Left renal cortex interstitium (tissue), 4 donors: Measurements from ENCODE around the gene RHOT2. TPM values are rescaled to one million over a fixed set of nuclear protein-coding genes. Genes with fewer than 3 reads are reported as not detected.

Experiments used
- DNase-seq, 4 donors: peaks; one replicate each; pipeline ENCODE4 v3.0.0-alpha.2; 2013; ENCODE audit warnings: low read depth in 4 of 4, low spot score in 2 of 4, missing footprints in 1 of 4
- polyA plus RNA-seq, 4 donors: library from polyadenylated mRNA; unstranded; fragments of 120-200 nt; gene quantifications; one replicate each; pipeline ENCODE4 v1.2.1, GENCODE V29; 2013; ENCODE audit not compliant: insufficient read length in 4 of 4

Gene RHOT2
- polyA plus RNA-seq, 4 donors, result 53.4 to 131 (median 95.7) TPM

DNA sequence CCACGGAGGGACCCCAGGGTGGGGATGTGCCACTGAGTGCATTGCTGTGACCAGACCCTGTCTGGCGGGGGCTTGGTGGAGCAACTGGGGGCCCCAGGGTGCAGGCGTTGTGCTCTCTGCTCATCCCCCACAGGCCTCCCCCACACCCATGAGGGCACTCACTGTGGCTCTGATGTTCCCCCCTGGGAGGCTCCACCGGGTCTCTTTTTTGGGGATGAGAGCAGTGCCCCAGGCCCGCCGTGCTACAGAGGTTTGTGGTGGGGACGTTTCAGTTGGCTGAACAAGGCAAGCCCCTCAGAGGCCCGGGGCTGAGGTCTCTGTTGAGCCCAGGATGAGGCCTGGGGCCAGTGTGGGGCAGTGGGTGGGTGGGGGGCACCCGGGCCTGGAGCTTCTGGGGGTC, 55.8 kb downstream of the RHOT2 start:
- no peak for DNase-seq

Other genes starting within 250 kb of the RHOT2 start
- 100 to 1,000 TPM in 2 of 4 donors, 10 to 100 TPM in 2; 72.9 to 144 (median 109) TPM for gene RAB11FIP3, start 242.5 kb upstream of the RHOT2 start, polyA plus RNA-seq
- gene CAPN15, start 140.4 kb upstream of the RHOT2 start, polyA plus RNA-seq, result 10 to 100 TPM; 20.0 to 40.2 (median 32.6) TPM
- 10 to 100 TPM in 3 of 4 donors, 1 to 10 TPM in 1; 8.2 to 20.3 (median 16.6) TPM for gene PRR35, start 107.7 kb upstream of the RHOT2 start, polyA plus RNA-seq
- 10 to 100 TPM in 1 of 4 donors, 1 to 10 TPM in 3; 7.3 to 13.7 (median 8.3) TPM for gene NHLRC4, start 101.1 kb upstream of the RHOT2 start, polyA plus RNA-seq
- 10 to 100 TPM; 44.9 to 92.7 (median 76.9) TPM for gene PIGQ, start 98.2 kb upstream of the RHOT2 start, polyA plus RNA-seq
- gene RAB40C, start 78.1 kb upstream of the RHOT2 start, polyA plus RNA-seq, result 10 to 100 TPM; 15.4 to 32.2 (median 24.8) TPM
- gene WFIKKN1, start 37.1 kb upstream of the RHOT2 start, polyA plus RNA-seq, result 1 to 10 TPM in 3 of 4 donors, under 1 TPM in 1; 0.83 to 3.7 (median 2.3) TPM
- gene METTL26, start 31.8 kb upstream of the RHOT2 start, polyA plus RNA-seq, result 10 to 100 TPM; 40.1 to 81.6 (median 60.1) TPM
- gene MCRIP2, start 26.3 kb upstream of the RHOT2 start, polyA plus RNA-seq, result 10 to 100 TPM; 13.6 to 30.9 (median 25.1) TPM
- 10 to 100 TPM; 23.5 to 76.1 (median 52.9) TPM for gene WDR90, start 18.8 kb upstream of the RHOT2 start, polyA plus RNA-seq
- gene RHBDL1, start 7.5 kb downstream of the RHOT2 start, polyA plus RNA-seq, result 1 to 10 TPM; 1.1 to 3.4 (median 1.7) TPM
- gene STUB1, start 12.3 kb downstream of the RHOT2 start, polyA plus RNA-seq, result 100 to 1,000 TPM; 110 to 187 (median 117) TPM
- 10 to 100 TPM; 55.7 to 85.7 (median 69.2) TPM for gene JMJD8, start 16.2 kb downstream of the RHOT2 start, polyA plus RNA-seq
- 10 to 100 TPM in 3 of 4 donors, 1 to 10 TPM in 1; 9.1 to 18.3 (median 13.1) TPM for gene WDR24, start 22.3 kb downstream of the RHOT2 start, polyA plus RNA-seq
- 1 to 10 TPM in 2 of 4 donors, under 1 TPM in 2; 0.69 to 1.7 (median 1.2) TPM for gene FBXL16, start 37.7 kb downstream of the RHOT2 start, polyA plus RNA-seq
- 10 to 100 TPM in 2 of 4 donors, 1 to 10 TPM in 2; 4.7 to 14.0 (median 11.8) TPM for gene METRN, start 47.0 kb downstream of the RHOT2 start, polyA plus RNA-seq
- 10 to 100 TPM; 11.3 to 32.8 (median 21.2) TPM for gene ANTKMT, start 53.0 kb downstream of the RHOT2 start, polyA plus RNA-seq
- 1 to 10 TPM; 1.1 to 4.3 (median 3.4) TPM for gene CCDC78, start 58.3 kb downstream of the RHOT2 start, polyA plus RNA-seq
- 1 to 10 TPM; 1.9 to 7.7 (median 7.3) TPM for gene HAGHL, start 59.0 kb downstream of the RHOT2 start, polyA plus RNA-seq
- 10 to 100 TPM; 21.7 to 32.2 (median 27.6) TPM for gene CIAO3, start 72.9 kb downstream of the RHOT2 start, polyA plus RNA-seq
- 10 to 100 TPM; 11.6 to 26.2 (median 20.2) TPM for gene MSLN, start 92.6 kb downstream of the RHOT2 start, polyA plus RNA-seq
- gene RPUSD1, start 120.2 kb downstream of the RHOT2 start, polyA plus RNA-seq, result 10 to 100 TPM in 3 of 4 donors, 1 to 10 TPM in 1; 9.7 to 18.5 (median 16.5) TPM
- 10 to 100 TPM; 16.0 to 47.6 (median 28.0) TPM for gene CHTF18, start 120.5 kb downstream of the RHOT2 start, polyA plus RNA-seq
- gene GNG13, start 132.6 kb downstream of the RHOT2 start, polyA plus RNA-seq, result under 1 TPM in 3 of 4 donors, not detected in 1; 0.17 to 0.49 (median 0.27) TPM